HCT116 (cell line): Measurements from ENCODE around the gene FAXC.
"Not testable (repeated sequence)": the region's sequence is repeated elsewhere in the genome, so short reads cannot be mapped to it uniquely, and the experiment has no call there.

Source experiments
- EZH2 ChIP-seq: fragments of 200-600 bp; sonication (generic); IDR thresholded peaks from 2 replicates; pipeline ENCODE4 v1.6.1; 2017; ENCODE audit warnings: antibody characterized with exemption, mixed run types
- POLR2A ChIP-seq: IDR thresholded peaks from 2 replicates; pipeline ENCODE4 v1.7.0; 2011; ENCODE audit warnings: borderline replicate concordance; ENCODE audit not compliant: insufficient read depth, insufficient read length; ENCODE audit errors: extremely low read depth
- POLR2AphosphoS5 ChIP-seq: IDR thresholded peaks from 2 replicates; pipeline ENCODE4 v1.6.1; 2011; ENCODE audit warnings: mild to moderate bottlenecking, low read depth, low read length, moderate library complexity
- SP1 ChIP-seq: IDR thresholded peaks from 2 replicates; pipeline ENCODE4 v1.6.1; 2012; ENCODE audit warnings: low read depth
- TCF7L2 ChIP-seq: IDR thresholded peaks from 2 replicates; pipeline ENCODE4 v1.7.0; 2011; ENCODE audit warnings: borderline replicate concordance, inconsistent platforms; ENCODE audit not compliant: insufficient read depth, insufficient read length; ENCODE audit errors: extremely low read depth
- YY1 ChIP-seq: IDR thresholded peaks from 2 replicates; pipeline ENCODE4 v1.6.1; 2011; ENCODE audit warnings: low read length, low read depth, moderate library complexity, mild to moderate bottlenecking; ENCODE audit not compliant: insufficient replicate concordance; ENCODE audit errors: extremely low read depth
- TF ChIP-seq, protein P1 (sequence below), 3 experiments: fragments of 200-600 bp in 1 of 3; sonication (generic) in 1 of 3; IDR thresholded peaks in 2 of 3; conservative IDR thresholded peaks in 1 of 3; 2 replicates each; pipeline ENCODE4 v1.5.1; 2012 to 2017; ENCODE audit warnings: low read depth in 2 of 3, low read length in 2 of 3, antibody characterized with exemption in 1 of 3, borderline replicate concordance in 1 of 3, control low read depth in 1 of 3, mild to moderate bottlenecking in 1 of 3, mixed read lengths in 1 of 3, mixed run types in 1 of 3, moderate library complexity in 1 of 3; ENCODE audit not compliant: insufficient read depth in 1 of 3
- TF ChIP-seq, protein P2 (sequence below): IDR thresholded peaks from 2 replicates; pipeline ENCODE4 v1.6.1; 2012; ENCODE audit warnings: low read depth

DNA sequence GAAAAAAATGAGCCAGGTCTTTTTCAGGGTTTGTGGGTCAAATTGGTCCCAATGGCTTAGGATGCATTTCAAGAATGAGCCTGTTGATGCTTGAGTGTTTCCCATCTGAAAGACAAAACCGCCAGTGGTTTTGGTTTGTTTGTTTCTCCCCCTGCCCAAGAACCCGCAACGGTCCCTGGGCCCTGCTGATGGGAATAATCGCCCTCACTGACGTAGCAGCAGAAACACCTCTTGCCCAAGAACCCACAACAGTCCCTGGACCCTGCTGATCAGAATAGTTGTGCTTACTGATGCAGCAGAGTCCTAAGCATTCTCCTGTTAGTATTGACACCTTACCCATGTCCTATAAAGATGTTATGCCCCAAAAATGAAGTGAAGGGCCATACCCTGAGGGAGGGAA lies 82.5 kb downstream of the FAXC start:
- TF ChIP-seq, protein P1, sequence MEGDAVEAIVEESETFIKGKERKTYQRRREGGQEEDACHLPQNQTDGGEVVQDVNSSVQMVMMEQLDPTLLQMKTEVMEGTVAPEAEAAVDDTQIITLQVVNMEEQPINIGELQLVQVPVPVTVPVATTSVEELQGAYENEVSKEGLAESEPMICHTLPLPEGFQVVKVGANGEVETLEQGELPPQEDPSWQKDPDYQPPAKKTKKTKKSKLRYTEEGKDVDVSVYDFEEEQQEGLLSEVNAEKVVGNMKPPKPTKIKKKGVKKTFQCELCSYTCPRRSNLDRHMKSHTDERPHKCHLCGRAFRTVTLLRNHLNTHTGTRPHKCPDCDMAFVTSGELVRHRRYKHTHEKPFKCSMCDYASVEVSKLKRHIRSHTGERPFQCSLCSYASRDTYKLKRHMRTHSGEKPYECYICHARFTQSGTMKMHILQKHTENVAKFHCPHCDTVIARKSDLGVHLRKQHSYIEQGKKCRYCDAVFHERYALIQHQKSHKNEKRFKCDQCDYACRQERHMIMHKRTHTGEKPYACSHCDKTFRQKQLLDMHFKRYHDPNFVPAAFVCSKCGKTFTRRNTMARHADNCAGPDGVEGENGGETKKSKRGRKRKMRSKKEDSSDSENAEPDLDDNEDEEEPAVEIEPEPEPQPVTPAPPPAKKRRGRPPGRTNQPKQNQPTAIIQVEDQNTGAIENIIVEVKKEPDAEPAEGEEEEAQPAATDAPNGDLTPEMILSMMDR (IDR thresholded peaks at IDR 0.05 in 2 of 3, conservative IDR thresholded peaks at IDR 0.05 in 1 of 3; ENCODE audit: borderline replicate concordance in 1 of 3, insufficient read depth in 1 of 3, low read depth in 2 of 3, low read length in 2 of 3) = not testable (repeated sequence)
- TF ChIP-seq TCF7L2, POLR2A, EZH2, YY1, POLR2AphosphoS5, SP1: not testable (repeated sequence)
- TF ChIP-seq, protein P2, sequence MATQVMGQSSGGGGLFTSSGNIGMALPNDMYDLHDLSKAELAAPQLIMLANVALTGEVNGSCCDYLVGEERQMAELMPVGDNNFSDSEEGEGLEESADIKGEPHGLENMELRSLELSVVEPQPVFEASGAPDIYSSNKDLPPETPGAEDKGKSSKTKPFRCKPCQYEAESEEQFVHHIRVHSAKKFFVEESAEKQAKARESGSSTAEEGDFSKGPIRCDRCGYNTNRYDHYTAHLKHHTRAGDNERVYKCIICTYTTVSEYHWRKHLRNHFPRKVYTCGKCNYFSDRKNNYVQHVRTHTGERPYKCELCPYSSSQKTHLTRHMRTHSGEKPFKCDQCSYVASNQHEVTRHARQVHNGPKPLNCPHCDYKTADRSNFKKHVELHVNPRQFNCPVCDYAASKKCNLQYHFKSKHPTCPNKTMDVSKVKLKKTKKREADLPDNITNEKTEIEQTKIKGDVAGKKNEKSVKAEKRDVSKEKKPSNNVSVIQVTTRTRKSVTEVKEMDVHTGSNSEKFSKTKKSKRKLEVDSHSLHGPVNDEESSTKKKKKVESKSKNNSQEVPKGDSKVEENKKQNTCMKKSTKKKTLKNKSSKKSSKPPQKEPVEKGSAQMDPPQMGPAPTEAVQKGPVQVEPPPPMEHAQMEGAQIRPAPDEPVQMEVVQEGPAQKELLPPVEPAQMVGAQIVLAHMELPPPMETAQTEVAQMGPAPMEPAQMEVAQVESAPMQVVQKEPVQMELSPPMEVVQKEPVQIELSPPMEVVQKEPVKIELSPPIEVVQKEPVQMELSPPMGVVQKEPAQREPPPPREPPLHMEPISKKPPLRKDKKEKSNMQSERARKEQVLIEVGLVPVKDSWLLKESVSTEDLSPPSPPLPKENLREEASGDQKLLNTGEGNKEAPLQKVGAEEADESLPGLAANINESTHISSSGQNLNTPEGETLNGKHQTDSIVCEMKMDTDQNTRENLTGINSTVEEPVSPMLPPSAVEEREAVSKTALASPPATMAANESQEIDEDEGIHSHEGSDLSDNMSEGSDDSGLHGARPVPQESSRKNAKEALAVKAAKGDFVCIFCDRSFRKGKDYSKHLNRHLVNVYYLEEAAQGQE = not testable (repeated sequence)
